Measurements from ENCODE around the gene PPIA.

PPIA gene

GRCh38 chr7:44791278-44792219 lies 4.9 kb upstream of the PPIA start:
- no peak overlapping the region for H3K4me3 ChIP-seq (ENCODE audit: low read length)
- H3K4me2 ChIP-seq (ENCODE audit: low read length) = no peak overlapping the region
- no peak overlapping the region for H3K9ac ChIP-seq (ENCODE audit: low read length)
- TF ChIP-seq EZH2phosphoT487 (IDR thresholded peaks at IDR 0.05; ENCODE audit: low read depth) (no peak), CTCF (IDR thresholded peaks at IDR 0.05; ENCODE audit: low read depth, low read length) (no peak)
- H3K27me3 ChIP-seq (ENCODE audit: low read depth, low read length) = no peaks in the 10 kb centered on the region
- H3K27ac ChIP-seq (ENCODE audit: low read length) = no peak overlapping the region
- no peaks in the 10 kb centered on the region for H3K36me3 ChIP-seq (replicated peaks; ENCODE audit: low read depth, low read length)
- peaks cover 13% of the 10 kb centered on the region for H3K79me2 ChIP-seq (ENCODE audit: low read length)
- H2AFZ ChIP-seq (ENCODE audit: low read depth, low read length) = no peak overlapping the region
- no peaks in the 10 kb centered on the region for H3K9me3 ChIP-seq (ENCODE audit: insufficient read depth, low read length)
- peaks cover 3% of the 10 kb centered on the region; the same call in 1 of the 2 replicates for H3K4me1 ChIP-seq (ENCODE audit: low read length)
- H4K20me1 ChIP-seq (ENCODE audit: insufficient read depth, low read length) = no peaks in the 10 kb centered on the region

- no peak overlapping the region for H3K4me3 ChIP-seq (ENCODE audit: low read length)
- peaks cover 16% of the 10 kb centered on the region for H3K4me1 ChIP-seq (ENCODE audit: low read length)
- H3K9ac ChIP-seq (ENCODE audit: low read length) = no peak overlapping the region
- no peak overlapping the region for H3K4me2 ChIP-seq (ENCODE audit: low read length)
- TF ChIP-seq CTCF (IDR thresholded peaks at IDR 0.05; ENCODE audit: low read depth, low read length) (no peak), EZH2phosphoT487 (IDR thresholded peaks at IDR 0.05; ENCODE audit: low read depth) (no peak)
- H3K27me3 ChIP-seq (ENCODE audit: low read depth, low read length) = no peaks in the 10 kb centered on the region
- H3K36me3 ChIP-seq (replicated peaks; ENCODE audit: low read depth, low read length) = peaks cover 17% of the 10 kb centered on the region
- peaks cover 37% of the 10 kb centered on the region for H3K79me2 ChIP-seq (ENCODE audit: low read length)
- H4K20me1 ChIP-seq (ENCODE audit: insufficient read depth, low read length) = peaks cover 16% of the 10 kb centered on the region
- no peaks in the 10 kb centered on the region for H3K9me3 ChIP-seq (ENCODE audit: insufficient read depth, low read length)
- H2AFZ ChIP-seq (ENCODE audit: low read depth, low read length) = no peak overlapping the region
- H3K27ac ChIP-seq (ENCODE audit: low read length) = no peak overlapping the region
Measured at GRCh38 chr7:44793919-44794318, 2.6 kb upstream of the PPIA start.

GRCh38 chr7:44794331-44794730 lies 2.1 kb upstream of the PPIA start:
- Histone ChIP-seq H3K27ac (ENCODE audit: low read length) (no peak overlapping the region), H3K9ac (ENCODE audit: low read length) (no peak overlapping the region), H3K4me1 (ENCODE audit: low read length) (peaks cover 18% of the 10 kb centered on the region), H3K36me3 (replicated peaks; ENCODE audit: low read depth, low read length) (peaks cover 20% of the 10 kb centered on the region), H3K9me3 (ENCODE audit: insufficient read depth, low read length) (no peaks in the 10 kb centered on the region), H4K20me1 (ENCODE audit: insufficient read depth, low read length) (peaks cover 20% of the 10 kb centered on the region), H3K4me3 (ENCODE audit: low read length) (no peak overlapping the region), H3K79me2 (ENCODE audit: low read length) (peaks cover 41% of the 10 kb centered on the region), H3K27me3 (ENCODE audit: low read depth, low read length) (no peaks in the 10 kb centered on the region), H2AFZ (ENCODE audit: low read depth, low read length) (no peak overlapping the region), H3K4me2 (ENCODE audit: low read length) (no peak overlapping the region)
- TF ChIP-seq EZH2phosphoT487 (IDR thresholded peaks at IDR 0.05; ENCODE audit: low read depth) = no peak
- no peak for TF ChIP-seq CTCF (IDR thresholded peaks at IDR 0.05; ENCODE audit: low read depth, low read length)

DNA sequence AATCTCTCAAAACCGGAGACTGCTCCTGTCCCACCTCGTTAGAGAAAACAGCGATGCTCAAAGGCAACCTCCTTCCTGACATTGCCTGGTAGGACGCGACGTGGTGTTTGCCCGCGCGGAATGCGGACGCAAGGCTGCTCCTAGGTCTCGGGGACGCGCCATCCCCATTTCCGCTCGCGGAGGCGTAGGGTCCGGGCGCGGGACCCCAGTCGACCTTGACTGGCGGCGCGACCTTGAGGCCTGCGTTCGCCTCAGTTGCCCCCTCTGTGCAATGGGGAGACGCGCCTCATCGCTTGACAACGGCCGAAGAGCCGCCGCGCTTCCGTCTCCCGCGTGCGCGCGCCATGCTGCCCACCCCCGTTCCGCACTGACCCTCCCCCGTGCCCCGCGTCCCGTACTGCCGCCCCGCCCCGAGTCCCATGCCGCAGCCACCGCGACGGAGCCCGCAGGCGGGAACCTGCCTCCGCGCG lies 412 bp upstream of the PPIA start:
- peaks cover 18% of the 10 kb centered on the region for H3K4me1 ChIP-seq (ENCODE audit: low read length)
- no peaks in the 10 kb centered on the region for H3K27me3 ChIP-seq (ENCODE audit: low read depth, low read length)
- H3K79me2 ChIP-seq (ENCODE audit: low read length) = peaks cover 54% of the 10 kb centered on the region
- H3K36me3 ChIP-seq (replicated peaks; ENCODE audit: low read depth, low read length) = peaks cover 34% of the 10 kb centered on the region
- no peaks in the 10 kb centered on the region for H3K9me3 ChIP-seq (ENCODE audit: insufficient read depth, low read length)
- H3K4me2 ChIP-seq (ENCODE audit: low read length) = peak overlapping the region; percentile 78
- peaks cover 34% of the 10 kb centered on the region for H4K20me1 ChIP-seq (ENCODE audit: insufficient read depth, low read length)
- no peak for TF ChIP-seq EZH2phosphoT487 (IDR thresholded peaks at IDR 0.05; ENCODE audit: low read depth)
- no peak for TF ChIP-seq CTCF (IDR thresholded peaks at IDR 0.05; ENCODE audit: low read depth, low read length)
- peak overlapping the region; percentile 95 for H3K4me3 ChIP-seq (ENCODE audit: low read length)
- peak overlapping the region; percentile 69 for H2AFZ ChIP-seq (ENCODE audit: low read depth, low read length)
- peak overlapping the region; percentile 91 for H3K9ac ChIP-seq (ENCODE audit: low read length)
- H3K27ac ChIP-seq (ENCODE audit: low read length) = peak overlapping the region; percentile 87

Measured in OCI-LY3 (cell line).